Caco-2 (cell line): Measurements from ENCODE around the gene PTH1R. TPM values are rescaled to one million over a fixed set of nuclear protein-coding genes. Genes with fewer than 3 reads are reported as not detected.

Source experiments
- BruUV-seq: library from RNA; stranded (reverse); fragments of 400-500 nt; replicated peaks from 2 replicates; lab custom pipeline; 2021; lab: Mats Ljungman, UMichigan
- CTCF ChIA-PET: fragments of 300-600 bp; sonication (Branson Sonifier 250); formaldehyde crosslinking; loops from one replicate; lab custom pipeline; 2022; ENCODE audit warnings: antibody characterized with exemption; lab: Charles Lee
- POLR2A ChIA-PET: fragments of 300-600 bp; sonication (Branson Sonifier 250); formaldehyde crosslinking; loops from one replicate; lab custom pipeline; 2022; ENCODE audit warnings: antibody characterized with exemption; lab: Charles Lee
- DNase-seq, 2 experiments: peaks; one replicate each; pipeline versions ENCODE4 v3.0.0 to v3.0.0-alpha.2; 2020 to 2022
- H3K27me3 ChIP-seq: replicated peaks from 2 replicates; pipeline ENCODE4 v1.6.0; 2011; ENCODE audit warnings: low read length; ENCODE audit not compliant: control insufficient read depth, insufficient read depth
- H3K36me3 ChIP-seq: 2 replicates; pipeline ENCODE4 v1.5.1; 2011; ENCODE audit warnings: low read length; ENCODE audit not compliant: control insufficient read depth, insufficient read depth
- H3K4me1 ChIP-seq: fragments of 250-450 bp; sonication (Bioruptor Pico); 2 replicates; pipeline ENCODE4 v1.5.1; 2020; ENCODE audit warnings: mild to moderate bottlenecking
- H3K4me3 ChIP-seq: 2 replicates; pipeline ENCODE4 v1.5.1; 2011; ENCODE audit warnings: low read depth, mild to moderate bottlenecking, control low read depth, low read length
- H3K9me3 ChIP-seq: fragments of 250-450 bp; sonication (Bioruptor Pico); 2 replicates; pipeline ENCODE4 v1.5.1; 2020; ENCODE audit warnings: mild to moderate bottlenecking, moderate library complexity
- H3K27ac Mint-ChIP-seq: one replicate; pipeline ENCODE4 v1.8.0; 2022; ENCODE audit warnings: mixed read lengths; ENCODE audit not compliant: unreplicated experiment
- H3K27me3 Mint-ChIP-seq: one replicate; pipeline ENCODE4 v1.8.0; 2022; ENCODE audit warnings: mixed read lengths; ENCODE audit not compliant: insufficient read depth, unreplicated experiment
- H3K36me3 Mint-ChIP-seq: one replicate; pipeline ENCODE4 v1.8.0; 2022; ENCODE audit warnings: mild to moderate bottlenecking, mixed read lengths; ENCODE audit not compliant: insufficient read depth, unreplicated experiment
- H3K4me1 Mint-ChIP-seq: one replicate; pipeline ENCODE4 v1.8.0; 2022; ENCODE audit warnings: low read depth, mixed read lengths; ENCODE audit not compliant: unreplicated experiment
- H3K4me3 Mint-ChIP-seq: one replicate; pipeline ENCODE4 v1.8.0; 2022; ENCODE audit warnings: mild to moderate bottlenecking, moderate library complexity, mixed read lengths; ENCODE audit not compliant: unreplicated experiment
- H3K9me3 Mint-ChIP-seq: one replicate; pipeline ENCODE4 v1.8.0; 2022; ENCODE audit warnings: mixed read lengths; ENCODE audit not compliant: unreplicated experiment
- CTCF ChIP-seq, 2 experiments: fragments of 200-600 bp in 1 of 2; IDR thresholded peaks; 1 replicate in 1 of 2; 2 replicates in 1 of 2; pipeline versions ENCODE4 v1.5.1 to v1.8.0; 2011 to 2022; ENCODE audit warnings: antibody characterized with exemption in 1 of 2, control low read depth in 1 of 2, inconsistent platforms in 1 of 2, low read depth in 1 of 2, low read length in 1 of 2, mild to moderate bottlenecking in 1 of 2, moderate library complexity in 1 of 2; ENCODE audit not compliant: insufficient read depth in 1 of 2, severe bottlenecking in 1 of 2, unreplicated experiment in 1 of 2
- intact Hi-C: fragments of 100-400 bp; cut with micrococcal nuclease; formaldehyde crosslinking; loops from one replicate; pipeline ENCODE4 v1.10.0; 2022; ENCODE audit not compliant: unreplicated experiment
- total RNA-seq: library from RNA; stranded (reverse); gene quantifications from 2 replicates; pipeline ENCODE4 v1.2.3, GENCODE V29; 2022

The PTH1R gene
- total RNA-seq, 1 experiment from 2014 or later = 5.1 TPM

- POLR2A ChIA-PET = no interaction called here
Observed at GRCh38 chr3:46887980-46888494, 10.5 kb downstream of the PTH1R start.

GRCh38 chr3:46888705-46889104 lies 11.2 kb downstream of the PTH1R start:
- Mint-ChIP-seq H3K36me3 (no peaks in the 10 kb centered on the region), H3K27me3 (peaks cover 6% of the 10 kb centered on the region), H3K9me3 (no peaks in the 10 kb centered on the region), H3K27ac (no peak overlapping the region), H3K4me1 (peaks cover 7% of the 10 kb centered on the region), H3K4me3 (no peak overlapping the region)
- no TSS peak for BruUV-seq
- Histone ChIP-seq H3K4me1 (peaks cover 9% of the 10 kb centered on the region; the same call in 1 of the 2 replicates), H3K27me3 (no peaks in the 10 kb centered on the region), H3K4me3 (no peak overlapping the region), H3K9me3 (no peaks in the 10 kb centered on the region), H3K36me3 (no peaks in the 10 kb centered on the region)
- no peak for DNase-seq
- no peak for TF ChIP-seq CTCF (IDR thresholded peaks at IDR 0.05; ENCODE audit: insufficient read depth in 1 of 2, low read depth in 1 of 2, low read length in 1 of 2, severe bottlenecking in 1 of 2, unreplicated experiment in 1 of 2)
- ChIA-PET CTCF (no interaction called here), POLR2A (no interaction called here)
- intact Hi-C loops = no loop called here

More at GRCh38 chr3:46887980-46888494, 10.5 kb downstream of the PTH1R start:
- peaks cover 7% of the 10 kb centered on the region for H3K4me1 Mint-ChIP-seq
- DNase-seq = no peak
- H3K27me3 ChIP-seq = no peaks in the 10 kb centered on the region
- TF ChIP-seq CTCF (IDR thresholded peaks at IDR 0.05; ENCODE audit: insufficient read depth in 1 of 2, low read depth in 1 of 2, low read length in 1 of 2, severe bottlenecking in 1 of 2, unreplicated experiment in 1 of 2) = no peak
- no peaks in the 10 kb centered on the region for H3K36me3 Mint-ChIP-seq
- H3K36me3 ChIP-seq = no peaks in the 10 kb centered on the region
- H3K4me3 ChIP-seq = no peak overlapping the region
- peaks cover 6% of the 10 kb centered on the region for H3K27me3 Mint-ChIP-seq
- CTCF ChIA-PET = no interaction called here
- no TSS peak for BruUV-seq
- no peaks in the 10 kb centered on the region for H3K9me3 ChIP-seq
- peaks cover 13% of the 10 kb centered on the region for H3K4me1 ChIP-seq
- H3K27ac Mint-ChIP-seq = no peak overlapping the region
- intact Hi-C loops = no loop called here
- H3K9me3 Mint-ChIP-seq = no peaks in the 10 kb centered on the region
- H3K4me3 Mint-ChIP-seq = no peak overlapping the region

GRCh38 chr3:46889381-46890110 lies 12.0 kb downstream of the PTH1R start:
- no peak overlapping the region for H3K4me3 Mint-ChIP-seq
- TF ChIP-seq CTCF (IDR thresholded peaks at IDR 0.05; ENCODE audit: insufficient read depth in 1 of 2, low read depth in 1 of 2, low read length in 1 of 2, severe bottlenecking in 1 of 2, unreplicated experiment in 1 of 2) = no peak
- Histone ChIP-seq H3K27me3 (no peaks in the 10 kb centered on the region), H3K9me3 (no peaks in the 10 kb centered on the region), H3K4me3 (no peak overlapping the region), H3K4me1 (peaks cover 9% of the 10 kb centered on the region; the same call in 1 of the 2 replicates), H3K36me3 (no peaks in the 10 kb centered on the region)
- ChIA-PET CTCF (no interaction called here), POLR2A (no interaction called here)
- DNase-seq = no peak
- H3K27ac Mint-ChIP-seq = no peak overlapping the region
- H3K9me3 Mint-ChIP-seq = no peaks in the 10 kb centered on the region
- intact Hi-C loops = loop anchor here (10.0 kb wide), 2 partner anchors 295 to 405 kb away; no protein-coding TSS in a partner anchor
- no peaks in the 10 kb centered on the region for H3K36me3 Mint-ChIP-seq
- peaks cover 7% of the 10 kb centered on the region for H3K4me1 Mint-ChIP-seq
- no peaks in the 10 kb centered on the region for H3K27me3 Mint-ChIP-seq
- no TSS peak for BruUV-seq
